NB4 (cell line): ENCODE data around the gene ATG5.

Experiments
- MYC ChIP-seq: IDR thresholded peaks from 2 replicates; pipeline ENCODE4 v1.6.1; 2011; ENCODE audit warnings: low read depth, low read length
- POLR2A ChIP-seq: IDR thresholded peaks from 2 replicates; pipeline ENCODE4 v1.6.1; 2011; ENCODE audit warnings: mild to moderate bottlenecking; ENCODE audit not compliant: insufficient read length; ENCODE audit errors: extremely low read depth
- TF ChIP-seq, protein P1 (sequence below): IDR thresholded peaks from one replicate; pipeline ENCODE4 v1.5.1; 2012; ENCODE audit warnings: low read depth, low read length
- TF ChIP-seq, protein P2 (sequence below): IDR thresholded peaks from 2 replicates; pipeline ENCODE4 v1.6.1; 2011; ENCODE audit warnings: low read depth, low read length

DNA sequence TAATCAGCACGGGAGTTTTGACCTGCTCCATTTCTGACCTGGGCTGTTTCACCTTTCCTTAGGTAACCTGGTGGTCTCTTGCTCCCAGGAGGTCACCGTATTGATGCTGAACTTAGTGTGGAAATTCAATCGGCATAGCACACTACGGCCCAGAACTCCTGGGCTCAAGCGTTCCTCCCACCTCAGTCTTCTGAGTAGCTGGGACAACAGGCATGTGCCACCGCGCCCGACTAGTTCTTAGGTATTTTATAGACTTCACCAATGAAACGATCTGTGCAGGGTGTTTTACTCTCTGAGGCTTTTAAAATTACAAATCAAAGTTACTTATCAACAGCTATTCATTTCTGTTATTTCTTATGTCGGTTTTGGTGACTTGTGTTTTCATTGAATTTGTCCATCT lies 42.1 kb downstream of the ATG5 start:
- TF ChIP-seq, protein P1, sequence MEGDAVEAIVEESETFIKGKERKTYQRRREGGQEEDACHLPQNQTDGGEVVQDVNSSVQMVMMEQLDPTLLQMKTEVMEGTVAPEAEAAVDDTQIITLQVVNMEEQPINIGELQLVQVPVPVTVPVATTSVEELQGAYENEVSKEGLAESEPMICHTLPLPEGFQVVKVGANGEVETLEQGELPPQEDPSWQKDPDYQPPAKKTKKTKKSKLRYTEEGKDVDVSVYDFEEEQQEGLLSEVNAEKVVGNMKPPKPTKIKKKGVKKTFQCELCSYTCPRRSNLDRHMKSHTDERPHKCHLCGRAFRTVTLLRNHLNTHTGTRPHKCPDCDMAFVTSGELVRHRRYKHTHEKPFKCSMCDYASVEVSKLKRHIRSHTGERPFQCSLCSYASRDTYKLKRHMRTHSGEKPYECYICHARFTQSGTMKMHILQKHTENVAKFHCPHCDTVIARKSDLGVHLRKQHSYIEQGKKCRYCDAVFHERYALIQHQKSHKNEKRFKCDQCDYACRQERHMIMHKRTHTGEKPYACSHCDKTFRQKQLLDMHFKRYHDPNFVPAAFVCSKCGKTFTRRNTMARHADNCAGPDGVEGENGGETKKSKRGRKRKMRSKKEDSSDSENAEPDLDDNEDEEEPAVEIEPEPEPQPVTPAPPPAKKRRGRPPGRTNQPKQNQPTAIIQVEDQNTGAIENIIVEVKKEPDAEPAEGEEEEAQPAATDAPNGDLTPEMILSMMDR, result no peak
- TF ChIP-seq POLR2A (no peak), MYC (no peak)
- TF ChIP-seq, protein P2, sequence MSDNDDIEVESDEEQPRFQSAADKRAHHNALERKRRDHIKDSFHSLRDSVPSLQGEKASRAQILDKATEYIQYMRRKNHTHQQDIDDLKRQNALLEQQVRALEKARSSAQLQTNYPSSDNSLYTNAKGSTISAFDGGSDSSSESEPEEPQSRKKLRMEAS, result no peak
